ENCODE data around the gene SLC66A3.

The SLC66A3 gene

GRCh38 chr2:11155381-11156035 lies at the start of gene SLC66A3:
Gene SLC66A3, plus strand, starts transcription at chr2:11155467. Its CDS starts 80 bp downstream, at chr2:11155547.
- peak within 1 kb of the TSS; percentile 48 for H3K4me3 ChIP-seq (ENCODE audit: low read depth, low read length)

GRCh38 chr2:11109002-11109401 lies 46.3 kb upstream of the SLC66A3 start:
- no peak overlapping the region for H3K4me3 ChIP-seq (ENCODE audit: low read depth, low read length)

GRCh38 chr2:11112870-11113428 lies 42.3 kb upstream of the SLC66A3 start:
- H3K4me3 ChIP-seq (ENCODE audit: low read depth, low read length): no peak overlapping the region

GRCh38 chr2:11117776-11118175 lies 37.5 kb upstream of the SLC66A3 start:
- H3K4me3 ChIP-seq (ENCODE audit: low read depth, low read length): no peak overlapping the region

GRCh38 chr2:11118761-11119160 lies 36.5 kb upstream of the SLC66A3 start:
- no peak overlapping the region for H3K4me3 ChIP-seq (ENCODE audit: low read depth, low read length)

GRCh38 chr2:11121099-11121822 lies 34.0 kb upstream of the SLC66A3 start:
- no peak overlapping the region for H3K4me3 ChIP-seq (ENCODE audit: low read depth, low read length)

GRCh38 chr2:11121823-11122155 lies 33.5 kb upstream of the SLC66A3 start:
- no peak overlapping the region for H3K4me3 ChIP-seq (ENCODE audit: low read depth, low read length)

GRCh38 chr2:11122380-11122779 lies 32.9 kb upstream of the SLC66A3 start:
- H3K4me3 ChIP-seq (ENCODE audit: low read depth, low read length): no peak overlapping the region

- H3K4me3 ChIP-seq (ENCODE audit: low read depth, low read length): no peak overlapping the region
These were observed 32.1 kb upstream of the SLC66A3 start for GRCh38 chr2:11123001-11123809.

- no peak overlapping the region for H3K4me3 ChIP-seq (ENCODE audit: low read depth, low read length)
These were observed 31.2 kb upstream of the SLC66A3 start for GRCh38 chr2:11123856-11124759.

GRCh38 chr2:11124760-11125068 lies 30.6 kb upstream of the SLC66A3 start:
- H3K4me3 ChIP-seq (ENCODE audit: low read depth, low read length): no peak overlapping the region

- H3K4me3 ChIP-seq (ENCODE audit: low read depth, low read length): no peak overlapping the region
These were observed 27.5 kb upstream of the SLC66A3 start for GRCh38 chr2:11127761-11128160.

- H3K4me3 ChIP-seq (ENCODE audit: low read depth, low read length): no peak overlapping the region
These were observed 26.9 kb upstream of the SLC66A3 start for GRCh38 chr2:11128243-11128951.

GRCh38 chr2:11129598-11130449 lies 25.4 kb upstream of the SLC66A3 start:
- H3K4me3 ChIP-seq (ENCODE audit: low read depth, low read length): peak overlapping the region; percentile 39

- H3K4me3 ChIP-seq (ENCODE audit: low read depth, low read length): no peak overlapping the region
These were observed 23.9 kb upstream of the SLC66A3 start for GRCh38 chr2:11131166-11131920.

- H3K4me3 ChIP-seq (ENCODE audit: low read depth, low read length): no peak overlapping the region
These were observed 23.1 kb upstream of the SLC66A3 start for GRCh38 chr2:11132036-11132671.

- peak overlapping the region; percentile 10 for H3K4me3 ChIP-seq (ENCODE audit: low read depth, low read length)
These were observed 21.9 kb upstream of the SLC66A3 start for GRCh38 chr2:11133238-11133935.
